NCI-H82 treated with DMSO at 0.1 percent for 48 hours (cell line): ENCODE data around the gene SP3.

Experiments
- DNase-seq: peaks from one replicate; lab custom pipeline; 2025; ENCODE audit not compliant: unreplicated experiment; lab: John Stamatoyannopoulos, UW

SP3 gene

DNA sequence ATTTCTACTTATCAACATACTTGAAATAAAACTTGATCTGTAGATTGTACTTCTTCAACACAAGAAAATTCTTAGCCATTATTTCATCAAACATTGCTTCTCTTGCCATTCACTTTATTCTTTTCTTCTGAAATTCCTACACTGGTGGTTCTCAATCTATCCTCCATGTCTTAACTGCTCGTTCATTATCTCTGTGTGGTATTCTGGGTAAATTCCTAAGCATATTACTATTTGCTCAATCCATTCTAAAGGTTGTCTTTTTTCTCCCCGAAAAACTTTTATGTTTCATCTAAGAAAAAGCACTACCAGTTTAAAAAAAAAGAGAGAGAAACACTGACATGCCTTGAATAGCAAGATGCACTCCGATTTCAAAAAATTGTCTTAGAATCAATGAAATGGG, 18.0 kb downstream of the SP3 start:
- no peak for DNase-seq

DNA sequence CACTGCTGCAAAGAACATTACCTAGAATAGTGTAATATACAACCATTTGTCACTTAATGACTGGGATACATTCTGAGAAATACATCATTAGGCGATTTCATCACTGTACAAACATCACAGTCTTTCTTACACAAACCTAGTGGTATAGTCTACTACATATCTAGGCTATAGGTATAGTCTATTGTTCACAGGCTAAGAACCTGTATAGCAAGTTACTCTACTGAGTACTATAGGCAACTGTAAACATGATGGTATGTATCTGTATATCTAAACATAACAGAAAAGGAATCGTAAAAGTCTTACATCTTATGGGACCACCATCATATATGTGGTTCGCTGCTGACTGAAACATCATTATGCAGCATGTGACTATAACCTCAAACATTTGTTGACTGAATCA, 21.4 kb downstream of the SP3 start:
- DNase-seq, result no peak

DNA sequence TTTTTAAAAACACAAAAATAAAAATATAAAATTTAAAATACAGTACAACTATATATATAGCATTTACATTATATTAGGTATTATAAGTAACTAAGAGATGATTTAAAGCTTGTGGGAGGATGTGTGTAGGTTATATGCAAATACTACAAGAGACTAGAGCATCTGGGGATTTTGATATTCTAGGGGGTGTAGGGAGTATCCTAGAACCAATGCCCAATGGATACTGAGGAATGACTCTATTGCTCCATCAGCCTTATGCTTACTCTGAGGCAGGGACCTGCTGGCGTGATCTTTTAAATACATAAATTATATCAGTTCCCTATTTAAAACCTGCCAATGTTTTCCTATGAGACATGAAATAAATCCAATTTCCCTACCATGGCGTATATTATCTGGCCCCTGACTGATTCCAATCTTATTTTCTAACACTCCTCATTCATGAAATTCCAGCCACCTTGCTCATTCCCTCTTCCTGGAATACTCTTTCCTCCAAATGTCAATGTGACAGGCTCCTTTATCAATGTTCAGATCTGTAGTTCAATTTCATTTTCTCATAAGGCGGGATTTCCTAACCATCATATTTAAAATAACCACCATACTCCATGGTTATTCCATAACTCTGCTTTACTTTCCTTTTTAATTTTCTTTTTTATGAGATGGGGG, 22.2 kb downstream of the SP3 start:
- DNase-seq, result no peak

DNA sequence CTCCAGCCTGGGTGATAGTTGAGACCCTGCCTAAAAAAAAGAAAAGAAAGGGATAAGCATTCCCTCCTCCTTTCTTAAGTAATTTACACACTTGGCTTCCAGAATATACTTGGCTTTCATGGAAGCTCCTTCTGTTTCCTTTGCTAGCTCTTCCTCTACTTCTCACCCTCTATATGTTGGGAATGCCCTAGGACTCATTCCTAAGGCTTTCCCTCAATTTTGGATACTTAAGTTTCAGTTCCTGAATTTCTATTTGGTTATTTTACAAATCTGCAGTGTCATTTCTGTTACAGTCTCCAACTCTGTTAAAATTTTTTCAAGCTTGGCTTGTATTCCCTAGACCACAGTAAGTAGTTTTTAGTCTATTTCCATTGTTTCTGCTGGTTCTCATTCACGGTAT, 23.6 kb downstream of the SP3 start:
- DNase-seq, result no peak

DNA sequence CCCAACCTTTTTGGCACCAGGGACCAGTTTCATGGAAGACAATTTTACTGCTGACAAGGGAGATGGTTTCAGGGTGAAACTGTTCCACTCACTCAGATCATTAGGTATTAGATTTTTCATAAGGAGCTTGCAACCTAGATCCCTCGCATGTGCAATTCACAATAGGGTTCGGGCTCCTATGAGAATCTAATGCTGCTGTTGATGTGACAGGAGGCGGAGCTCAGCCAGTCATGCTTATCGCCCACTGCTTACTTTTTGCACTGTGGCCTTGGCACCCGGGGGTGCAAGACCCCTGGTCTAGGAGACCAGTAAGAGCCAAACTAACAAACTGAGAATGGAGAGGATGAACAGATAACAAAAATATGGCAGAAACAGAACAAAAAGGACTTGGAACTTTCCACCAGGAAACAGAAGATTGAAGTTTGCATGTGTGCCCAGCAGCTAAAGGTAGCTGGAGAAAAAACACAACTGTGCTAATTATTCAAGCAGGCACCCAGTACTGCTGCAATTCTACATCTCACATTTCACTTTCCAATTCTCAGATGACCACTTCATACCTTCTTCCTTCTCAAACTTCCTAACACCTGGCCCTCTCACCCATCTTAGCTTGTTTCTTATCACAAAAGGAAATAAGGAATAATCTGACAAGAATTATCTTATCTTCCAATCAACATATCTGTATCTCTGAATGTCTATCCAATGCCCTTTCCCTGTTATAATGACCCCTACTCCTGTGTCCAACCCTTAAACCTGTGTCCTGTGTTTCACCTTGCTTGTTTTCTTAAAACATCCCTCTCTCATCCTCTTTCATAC, 24.8 kb downstream of the SP3 start:
- no peak for DNase-seq

DNA sequence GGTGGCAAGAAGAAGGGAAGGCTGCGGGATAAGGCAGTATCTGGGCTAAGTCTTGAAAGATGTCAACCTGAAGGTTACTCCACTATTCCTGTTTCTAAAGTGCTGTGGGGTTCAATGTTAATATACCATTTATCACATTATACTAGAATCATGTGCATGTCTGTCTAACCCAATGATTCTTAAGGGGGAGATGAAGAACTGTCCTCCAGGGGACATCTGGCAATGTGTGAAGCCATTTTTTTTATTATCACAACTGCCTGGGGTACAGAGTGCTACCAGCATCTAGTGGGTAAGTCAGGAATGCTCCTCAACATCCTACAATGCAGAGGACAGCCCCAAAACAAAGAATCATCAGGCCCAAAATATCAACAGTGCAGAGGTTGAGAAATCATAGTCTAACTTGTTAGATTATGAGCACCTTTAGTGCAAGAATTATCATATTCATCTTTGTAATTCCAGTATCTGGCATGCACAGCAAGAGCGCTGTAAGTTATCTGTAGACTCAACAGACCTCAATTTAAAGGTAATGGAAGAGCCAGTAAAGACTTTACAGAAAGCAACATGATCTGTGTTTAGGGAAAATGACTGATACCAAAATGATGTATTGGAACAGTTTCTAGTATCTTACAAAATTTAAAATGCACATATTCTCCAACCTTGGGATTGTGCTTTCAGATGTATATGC, 26.3 kb downstream of the SP3 start:
- no peak for DNase-seq

DNA sequence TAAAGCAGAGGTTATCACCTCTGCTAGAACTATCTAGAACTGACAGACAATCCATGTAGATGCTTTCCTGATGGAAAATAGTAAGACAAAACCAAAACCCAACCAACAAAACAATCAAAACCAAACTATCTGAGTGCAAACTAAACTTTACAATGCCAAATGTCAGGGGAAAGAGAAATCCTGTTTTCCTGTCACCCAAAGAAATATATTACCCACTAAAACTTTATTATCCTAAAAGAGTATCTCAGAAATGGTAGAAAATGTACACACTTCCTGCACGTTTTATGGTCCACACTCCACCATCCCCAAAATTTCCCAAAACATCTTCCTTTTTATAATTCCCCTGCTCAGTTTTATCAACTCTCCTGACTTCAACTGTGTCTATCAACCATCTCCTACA, 29.9 kb downstream of the SP3 start:
- no peak for DNase-seq

DNA sequence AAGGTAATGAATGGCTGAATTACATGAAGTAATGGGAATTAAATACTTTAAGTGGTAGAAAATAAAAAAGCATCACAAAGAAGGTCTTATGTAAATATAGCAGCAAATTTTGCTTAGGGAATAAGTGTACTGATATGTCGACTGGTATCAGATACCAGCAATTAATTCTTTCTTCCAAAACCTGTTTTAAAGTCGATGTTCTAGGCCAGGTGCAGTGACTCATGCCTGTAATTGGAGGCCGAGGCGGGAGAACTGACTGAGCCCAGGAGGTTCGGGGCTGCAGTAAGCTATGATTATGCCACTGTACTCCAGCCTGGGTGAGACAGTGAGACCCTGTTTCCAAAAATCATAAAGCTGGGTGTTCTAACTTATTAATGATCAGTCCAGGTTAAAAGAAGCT, 30.3 kb downstream of the SP3 start:
- no peak for DNase-seq

DNA sequence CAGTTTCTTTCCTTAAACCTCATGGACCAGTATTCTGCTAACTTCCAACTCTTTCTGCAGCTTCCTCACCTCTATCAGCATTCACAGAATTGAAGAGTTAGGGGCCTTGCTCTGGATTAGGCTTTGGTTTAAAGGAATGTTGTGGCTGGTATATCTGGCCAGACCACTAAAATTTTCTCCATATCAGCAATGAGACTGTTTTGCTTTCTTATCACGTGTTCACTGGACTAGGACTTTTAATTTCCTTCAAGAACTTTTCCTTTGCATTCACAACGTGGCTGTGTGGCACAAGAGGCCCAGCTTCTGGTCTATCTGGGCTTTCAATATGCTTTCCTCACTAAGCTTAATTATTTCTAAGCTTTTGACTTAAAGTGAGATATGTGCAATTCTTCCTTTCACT, 33.4 kb downstream of the SP3 start:
- DNase-seq, result no peak

DNA sequence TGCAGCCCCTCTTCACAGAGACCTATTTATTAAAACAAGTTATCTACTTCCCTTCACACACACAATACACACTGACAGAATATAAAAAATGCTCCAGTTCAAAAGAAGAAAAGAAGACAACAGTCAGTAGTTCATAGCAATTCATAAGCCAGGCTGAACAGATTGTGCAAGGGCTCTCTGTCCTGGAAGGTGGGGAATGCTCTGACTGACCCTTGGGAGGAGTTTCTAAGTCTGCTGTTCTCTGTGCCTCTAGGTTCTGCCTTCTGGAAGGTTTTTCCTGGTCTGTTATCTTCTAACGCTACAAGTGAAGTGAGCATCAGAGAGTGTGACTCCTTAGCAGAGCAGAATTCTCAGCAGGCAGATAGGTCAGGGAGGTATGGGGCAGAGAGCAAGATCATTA, 35.7 kb downstream of the SP3 start:
- no peak for DNase-seq

DNA sequence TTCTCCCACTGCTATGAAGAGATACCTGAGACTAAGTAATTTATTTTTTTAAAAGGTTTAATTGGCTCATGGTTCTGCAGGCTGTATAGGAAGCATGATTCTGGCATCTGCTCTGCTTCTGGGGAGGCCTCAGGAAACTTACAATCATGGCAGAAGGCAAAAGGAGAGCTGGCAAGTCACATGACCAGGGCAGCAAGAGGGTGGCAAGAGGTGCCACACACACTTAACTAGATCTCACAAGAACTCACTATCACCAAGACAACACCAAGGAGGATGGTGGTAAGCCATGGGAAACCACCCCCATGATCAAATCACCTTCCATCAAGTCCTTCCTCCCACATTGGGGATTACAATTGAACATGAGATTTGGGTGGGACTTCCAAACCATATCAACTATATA, 38.3 kb downstream of the SP3 start:
- DNase-seq, result no peak

DNA sequence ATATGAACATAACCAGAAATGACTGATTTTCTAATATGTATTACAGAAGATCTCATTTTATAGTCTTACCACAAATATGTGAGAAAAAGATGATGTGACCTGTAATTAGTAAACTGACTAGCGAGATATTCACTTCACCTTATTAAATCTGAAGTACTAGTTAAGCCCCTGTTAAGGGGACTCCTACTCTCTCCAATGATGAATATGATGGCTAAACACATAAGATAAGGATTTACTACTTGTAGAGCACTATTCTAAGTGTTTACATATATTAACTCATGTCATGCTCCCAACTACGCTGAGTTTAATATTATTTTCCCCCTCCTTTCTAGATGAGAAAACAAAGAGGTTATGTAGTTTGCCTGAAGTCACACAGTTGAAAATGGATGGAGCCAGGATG, 40.9 kb downstream of the SP3 start:
- DNase-seq, result no peak

DNA sequence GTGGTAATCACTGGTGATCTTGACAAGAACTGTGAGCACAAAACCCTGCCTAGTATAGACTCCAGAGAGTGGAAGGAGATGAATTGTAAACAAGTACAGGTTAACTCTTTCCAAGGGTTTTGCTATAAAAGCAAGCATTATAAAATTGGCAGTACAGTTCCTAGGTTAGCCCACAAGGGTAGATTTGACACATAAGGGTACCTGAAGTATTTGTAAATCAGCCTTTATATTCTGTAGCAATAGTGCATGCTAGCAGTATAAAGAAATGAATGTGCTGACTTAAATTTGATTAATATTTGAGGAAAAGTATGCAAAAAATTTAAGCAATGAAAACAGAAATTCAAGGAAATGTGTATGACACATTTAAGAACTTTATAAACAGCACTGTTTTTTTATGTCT, 42.4 kb downstream of the SP3 start:
- no peak for DNase-seq

DNA sequence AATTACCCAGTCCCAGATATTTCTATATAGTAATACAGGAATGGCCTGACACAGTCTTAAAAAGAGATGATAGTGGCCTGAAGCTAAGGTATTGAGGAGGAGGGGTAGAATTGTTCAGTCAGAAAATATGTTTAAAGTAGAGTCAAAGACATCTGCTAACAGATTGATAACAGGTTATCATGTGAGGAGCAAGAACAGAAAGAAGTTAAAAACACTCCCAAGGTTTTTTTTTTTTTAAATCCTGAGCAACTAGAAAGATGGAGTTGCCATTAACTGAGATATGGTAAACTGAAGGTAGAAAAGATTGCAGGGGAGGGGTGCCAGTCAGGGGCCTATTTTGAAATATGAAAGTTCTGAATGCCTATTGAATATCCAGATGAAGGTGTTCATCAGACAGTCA, 43.1 kb downstream of the SP3 start:
- DNase-seq, result no peak

DNA sequence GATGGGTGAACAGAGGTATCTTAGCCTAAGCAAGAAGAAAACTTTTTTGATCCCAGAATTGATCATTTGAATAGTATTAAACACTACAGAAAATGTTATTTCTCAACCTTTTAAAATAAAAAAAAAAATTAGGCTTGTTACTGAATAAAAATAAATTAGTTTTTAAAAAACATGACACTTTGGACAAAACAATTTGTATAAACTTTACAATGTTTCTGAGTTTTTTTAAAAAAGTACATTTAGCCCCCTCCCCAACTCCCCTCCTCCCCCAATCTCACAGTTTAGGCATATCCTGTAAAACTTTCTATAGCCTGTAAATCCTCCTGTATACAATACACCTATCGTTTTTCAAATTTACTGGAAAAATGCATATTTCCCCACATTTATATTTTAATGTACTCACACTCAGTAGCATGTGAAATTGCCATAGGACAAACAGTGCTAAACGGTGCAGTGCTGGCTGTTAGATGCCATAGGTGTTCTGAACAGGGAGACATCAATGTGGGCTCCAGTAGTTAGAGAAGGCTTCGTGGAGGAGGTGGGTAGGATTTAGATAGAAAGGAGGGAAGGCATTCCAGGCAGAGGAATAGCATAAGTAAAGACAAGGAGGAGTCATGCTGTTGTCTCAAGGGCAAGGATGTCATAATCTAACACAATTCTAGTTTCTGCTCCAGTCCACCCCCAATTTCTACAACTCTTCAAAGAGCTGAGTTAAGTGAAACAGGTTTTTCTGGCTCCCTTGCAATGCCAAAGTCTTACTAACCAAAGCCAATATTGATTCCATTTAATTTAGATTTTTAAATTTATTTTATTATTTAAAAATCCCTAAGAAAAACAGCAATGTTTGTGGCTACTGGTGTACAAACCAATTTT, 50.9 kb downstream of the SP3 start:
- DNase-seq, result no peak

DNA sequence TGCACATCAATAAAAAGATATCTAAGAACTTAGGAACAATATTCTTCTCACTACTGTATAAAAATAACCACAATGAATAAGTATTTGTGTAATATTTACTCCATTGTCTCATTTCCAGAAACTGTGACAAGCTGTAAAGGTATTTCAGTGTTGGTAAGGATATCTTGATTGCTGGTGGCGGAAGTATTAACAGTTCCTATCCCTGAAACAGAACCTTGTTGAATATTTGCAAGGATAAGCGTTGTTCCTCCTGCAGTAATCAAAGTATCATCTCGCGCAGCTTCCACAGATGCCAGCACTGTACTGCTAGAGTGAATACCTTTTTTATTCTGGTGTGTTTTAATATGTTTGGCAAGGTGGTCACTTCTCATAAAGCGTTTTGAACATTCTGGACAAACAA, 55.3 kb downstream of the SP3 start:
- DNase-seq, result no peak

DNA sequence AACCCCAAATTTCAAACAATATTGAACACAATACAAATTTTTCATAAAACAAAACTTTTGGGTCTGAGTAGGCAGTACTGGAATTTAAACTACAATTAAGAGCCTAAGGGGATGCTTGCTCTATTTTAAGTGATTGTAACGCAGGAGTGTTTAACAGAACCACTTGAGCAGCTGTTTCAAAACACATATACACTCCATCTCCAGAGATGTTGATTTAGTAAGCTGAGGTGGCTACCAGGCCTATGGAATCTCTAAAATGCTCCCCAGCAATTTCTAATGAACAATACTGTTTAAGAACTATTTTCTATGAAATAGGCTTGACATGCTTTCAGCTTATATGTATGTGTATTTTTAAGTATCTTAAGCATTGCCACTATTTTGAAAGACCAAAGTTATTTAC, 58.5 kb downstream of the SP3 start:
- no peak for DNase-seq

DNA sequence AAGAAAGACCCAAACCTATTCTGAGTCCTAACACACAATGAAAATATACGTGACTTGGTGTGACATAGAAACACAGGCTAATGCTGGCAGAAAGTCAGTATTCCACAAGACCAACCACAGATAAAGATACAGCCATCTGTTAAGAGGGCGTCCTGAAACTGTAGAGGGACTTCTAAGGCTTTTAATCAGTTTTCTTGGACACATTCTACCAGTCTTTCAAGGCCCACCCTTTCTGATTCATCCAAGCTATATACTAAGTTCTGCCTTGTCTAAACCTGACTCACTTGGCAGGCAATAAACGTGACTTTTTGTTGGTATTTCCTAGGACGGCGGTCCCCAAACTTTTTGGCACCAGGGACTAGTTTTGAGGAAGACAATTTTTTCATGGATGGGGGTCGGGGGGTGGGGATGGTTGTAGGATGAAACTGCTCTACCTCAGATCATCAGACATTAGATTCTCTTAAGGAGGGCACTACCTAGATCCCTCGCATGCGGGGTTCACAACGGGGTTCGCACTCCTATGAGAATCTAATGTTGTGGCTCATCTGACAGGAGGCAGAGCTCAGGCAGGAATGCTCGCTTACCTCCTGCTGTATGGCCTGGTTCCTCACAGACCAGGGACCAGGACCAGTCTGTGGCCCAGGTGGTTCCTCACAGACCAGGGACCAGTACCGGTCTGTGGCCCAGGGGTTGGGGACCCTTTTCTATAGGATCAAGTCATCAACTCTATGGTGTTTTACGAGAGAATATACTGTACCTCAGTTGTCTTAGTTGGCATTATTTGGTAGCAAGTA, 61.4 kb downstream of the SP3 start:
- no peak for DNase-seq

DNA sequence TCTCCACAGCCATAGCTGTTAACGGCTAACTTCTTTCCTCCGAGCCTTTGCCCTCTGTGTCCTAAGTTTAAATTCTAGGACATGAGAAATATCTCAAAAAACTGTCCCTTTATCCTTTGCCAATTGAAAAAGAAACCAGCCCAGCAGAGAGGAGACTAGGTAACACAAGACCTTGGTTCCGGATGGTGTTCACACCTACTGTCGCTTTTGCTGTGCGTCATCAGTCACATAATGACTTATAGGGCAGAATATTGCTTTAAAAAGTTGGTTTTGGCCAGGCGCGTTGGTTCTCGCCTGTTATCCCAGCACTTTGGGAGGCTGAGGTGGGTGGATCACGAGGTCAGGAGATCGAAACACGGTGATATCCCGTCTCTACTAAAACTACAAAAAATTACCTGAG, 66.2 kb downstream of the SP3 start:
- no peak for DNase-seq

DNA sequence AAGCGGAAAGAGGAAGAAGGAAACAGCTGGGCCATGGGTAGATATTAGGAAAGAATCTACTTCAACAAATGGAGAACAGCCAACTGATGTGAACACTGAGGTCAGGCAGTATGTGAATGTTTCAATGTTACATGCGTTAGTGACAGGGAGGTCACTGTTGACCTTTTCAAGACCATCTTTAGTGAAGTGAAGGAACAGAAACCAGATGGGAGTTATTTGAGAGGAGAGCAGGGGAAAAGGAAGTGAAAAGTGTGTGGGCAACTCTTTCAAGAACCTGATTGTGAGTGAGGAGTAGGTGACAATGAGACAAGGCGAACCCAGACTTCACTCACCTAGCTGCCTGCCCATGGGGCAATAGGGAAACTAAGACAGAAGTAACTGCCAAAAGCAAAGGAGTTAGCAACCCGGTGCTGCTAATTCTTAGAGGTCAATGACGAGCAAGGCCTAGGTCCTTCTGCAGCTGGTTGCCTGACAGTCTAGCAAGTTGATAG, 67.0 kb downstream of the SP3 start:
- DNase-seq, result no peak
